ENCODE measurements around the gene CD6.

DNA sequence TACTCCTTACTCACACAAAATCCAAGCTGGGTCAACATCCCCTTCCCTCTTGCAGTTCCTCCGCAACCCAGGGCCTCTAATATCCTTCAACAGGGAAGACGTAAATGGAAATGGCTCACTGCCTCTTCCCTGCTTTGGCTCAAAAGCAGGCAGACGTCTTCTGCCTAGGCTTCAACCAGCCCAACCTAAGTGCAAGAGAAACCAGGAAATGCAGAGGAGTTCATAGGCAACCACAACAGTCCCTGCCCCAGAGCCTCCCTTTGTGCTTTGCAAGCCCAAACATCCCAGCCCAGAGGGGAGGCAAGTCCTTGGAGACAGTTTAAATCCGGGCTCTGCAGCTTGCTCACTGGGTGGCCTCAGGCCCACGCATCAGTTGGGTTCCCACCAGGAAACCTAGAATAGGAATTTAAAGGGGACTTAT is 33.3 kb downstream of the CD6 start:
- TF ChIP-seq POLR2A (IDR thresholded peaks at IDR 0.05): no peak
- TF ChIP-seq, protein P1, sequence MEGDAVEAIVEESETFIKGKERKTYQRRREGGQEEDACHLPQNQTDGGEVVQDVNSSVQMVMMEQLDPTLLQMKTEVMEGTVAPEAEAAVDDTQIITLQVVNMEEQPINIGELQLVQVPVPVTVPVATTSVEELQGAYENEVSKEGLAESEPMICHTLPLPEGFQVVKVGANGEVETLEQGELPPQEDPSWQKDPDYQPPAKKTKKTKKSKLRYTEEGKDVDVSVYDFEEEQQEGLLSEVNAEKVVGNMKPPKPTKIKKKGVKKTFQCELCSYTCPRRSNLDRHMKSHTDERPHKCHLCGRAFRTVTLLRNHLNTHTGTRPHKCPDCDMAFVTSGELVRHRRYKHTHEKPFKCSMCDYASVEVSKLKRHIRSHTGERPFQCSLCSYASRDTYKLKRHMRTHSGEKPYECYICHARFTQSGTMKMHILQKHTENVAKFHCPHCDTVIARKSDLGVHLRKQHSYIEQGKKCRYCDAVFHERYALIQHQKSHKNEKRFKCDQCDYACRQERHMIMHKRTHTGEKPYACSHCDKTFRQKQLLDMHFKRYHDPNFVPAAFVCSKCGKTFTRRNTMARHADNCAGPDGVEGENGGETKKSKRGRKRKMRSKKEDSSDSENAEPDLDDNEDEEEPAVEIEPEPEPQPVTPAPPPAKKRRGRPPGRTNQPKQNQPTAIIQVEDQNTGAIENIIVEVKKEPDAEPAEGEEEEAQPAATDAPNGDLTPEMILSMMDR (IDR thresholded peaks at IDR 0.05): no peak

Data from right lobe of liver (tissue), 4 donors.